ENCODE results near the gene PAGE4. TPM values are rescaled to one million over a fixed set of nuclear protein-coding genes. Genes with fewer than 3 reads are reported as not detected.

The PAGE4 gene
- total RNA-seq, 2 experiments from 2014 or later: not detected

GRCh38 chrX:49840679-49841078 lies 11.6 kb downstream of the PAGE4 start:
- ATAC-seq (ENCODE audit: poor library complexity) (no peak), DNase-seq (peak in 10 of 14 experiments; percentile 1 to 62 (median 22))
- Histone ChIP-seq H3K27me3 (ENCODE audit: control insufficient read depth in 1 of 2, insufficient read depth in 2 of 2, low read length in 2 of 2) (no peaks in the 10 kb centered on the region), H3K9me3 (ENCODE audit: control insufficient read depth in 1 of 2, insufficient read depth in 1 of 2, low read length in 2 of 2) (no peaks in the 10 kb centered on the region), H3K4me1 (ENCODE audit: insufficient read depth, low read length) (no peaks in the 10 kb centered on the region), H3K27ac (ENCODE audit: low read depth in 1 of 2, low read length in 2 of 2) (no peak overlapping the region), H3K36me3 (ENCODE audit: insufficient read depth, low read length) (no peaks in the 10 kb centered on the region), H3K4me3 (ENCODE audit: low read length) (no peak overlapping the region)
- H3K4me3 Mint-ChIP-seq: no peak overlapping the region
- intact Hi-C loops (cut with DNase I, micrococcal nuclease): no loop called here
- CTCF ChIA-PET: interaction anchor here (2.1 kb wide), 1 partner anchor 36 kb away, joined by 5 read pairs; no protein-coding TSS in a partner anchor
- H3K9me3 Mint-ChIP-seq: no peaks in the 10 kb centered on the region
- H3K4me1 Mint-ChIP-seq (ENCODE audit: low read depth): no peaks in the 10 kb centered on the region
- H3K36me3 Mint-ChIP-seq (ENCODE audit: low read depth): no peaks in the 10 kb centered on the region
- POLR2A ChIA-PET: no interaction called here
- H3K27me3 Mint-ChIP-seq: no peaks in the 10 kb centered on the region
- no peak overlapping the region for H3K27ac Mint-ChIP-seq
- TF ChIP-seq, protein P1, sequence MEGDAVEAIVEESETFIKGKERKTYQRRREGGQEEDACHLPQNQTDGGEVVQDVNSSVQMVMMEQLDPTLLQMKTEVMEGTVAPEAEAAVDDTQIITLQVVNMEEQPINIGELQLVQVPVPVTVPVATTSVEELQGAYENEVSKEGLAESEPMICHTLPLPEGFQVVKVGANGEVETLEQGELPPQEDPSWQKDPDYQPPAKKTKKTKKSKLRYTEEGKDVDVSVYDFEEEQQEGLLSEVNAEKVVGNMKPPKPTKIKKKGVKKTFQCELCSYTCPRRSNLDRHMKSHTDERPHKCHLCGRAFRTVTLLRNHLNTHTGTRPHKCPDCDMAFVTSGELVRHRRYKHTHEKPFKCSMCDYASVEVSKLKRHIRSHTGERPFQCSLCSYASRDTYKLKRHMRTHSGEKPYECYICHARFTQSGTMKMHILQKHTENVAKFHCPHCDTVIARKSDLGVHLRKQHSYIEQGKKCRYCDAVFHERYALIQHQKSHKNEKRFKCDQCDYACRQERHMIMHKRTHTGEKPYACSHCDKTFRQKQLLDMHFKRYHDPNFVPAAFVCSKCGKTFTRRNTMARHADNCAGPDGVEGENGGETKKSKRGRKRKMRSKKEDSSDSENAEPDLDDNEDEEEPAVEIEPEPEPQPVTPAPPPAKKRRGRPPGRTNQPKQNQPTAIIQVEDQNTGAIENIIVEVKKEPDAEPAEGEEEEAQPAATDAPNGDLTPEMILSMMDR (IDR thresholded peaks at IDR 0.05): no peak

- Mint-ChIP-seq H3K4me3 (no peak overlapping the region), H3K27me3 (no peaks in the 10 kb centered on the region), H3K27ac (no peak overlapping the region), H3K36me3 (ENCODE audit: low read depth) (no peaks in the 10 kb centered on the region), H3K4me1 (ENCODE audit: low read depth) (no peaks in the 10 kb centered on the region), H3K9me3 (no peaks in the 10 kb centered on the region)
- CTCF ChIA-PET: no interaction called here
- intact Hi-C loops (cut with DNase I, micrococcal nuclease): no loop called here
- POLR2A ChIA-PET: interaction anchor here (0.6 kb wide), 1 partner anchor 33 kb away, joined by 5 read pairs; no protein-coding TSS in a partner anchor
- no peaks in the 10 kb centered on the region for H3K9me3 ChIP-seq (ENCODE audit: control insufficient read depth in 1 of 2, insufficient read depth in 1 of 2, low read length in 2 of 2)
- no peaks in the 10 kb centered on the region for H3K4me1 ChIP-seq (ENCODE audit: insufficient read depth, low read length)
- H3K27me3 ChIP-seq (ENCODE audit: control insufficient read depth in 1 of 2, insufficient read depth in 2 of 2, low read length in 2 of 2): no peaks in the 10 kb centered on the region
- no peak for ATAC-seq (ENCODE audit: poor library complexity)
- no peak overlapping the region for H3K27ac ChIP-seq (ENCODE audit: low read depth in 1 of 2, low read length in 2 of 2)
- no peak overlapping the region for H3K4me3 ChIP-seq (ENCODE audit: low read length)
- DNase-seq: no peak
- no peaks in the 10 kb centered on the region for H3K36me3 ChIP-seq (ENCODE audit: insufficient read depth, low read length)
- TF ChIP-seq, protein P1 (IDR thresholded peaks at IDR 0.05): no peak
Measured at GRCh38 chrX:49842621-49843020, 13.5 kb downstream of the PAGE4 start.

DNA sequence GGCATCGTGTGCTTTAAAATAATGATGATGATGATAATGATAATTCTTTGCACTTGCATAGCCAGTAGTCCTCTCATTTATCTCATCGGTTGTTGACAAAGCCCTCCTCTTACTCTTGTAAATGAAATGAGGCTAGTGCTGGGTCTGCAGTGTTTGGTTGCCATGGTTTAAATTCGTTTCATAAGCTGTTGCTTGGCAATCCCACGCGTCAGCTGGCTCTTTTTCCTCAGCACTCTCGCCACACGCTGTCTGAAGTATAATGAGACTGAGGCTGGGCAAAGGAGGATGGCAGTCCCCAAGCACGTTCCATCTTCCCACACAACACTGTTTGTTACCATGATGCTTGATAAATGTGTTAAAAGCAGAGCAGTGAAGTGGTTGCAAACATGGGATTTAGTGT lies 15.5 kb downstream of the PAGE4 start:
- H3K4me3 ChIP-seq (ENCODE audit: low read length): no peak overlapping the region
- intact Hi-C loops (cut with DNase I, micrococcal nuclease): no loop called here
- H3K9me3 Mint-ChIP-seq: no peaks in the 10 kb centered on the region
- ATAC-seq (ENCODE audit: poor library complexity) (no peak), DNase-seq (no peak)
- H3K4me3 Mint-ChIP-seq: no peak overlapping the region
- H3K4me1 Mint-ChIP-seq (ENCODE audit: low read depth): no peaks in the 10 kb centered on the region
- CTCF ChIA-PET: no interaction called here
- POLR2A ChIA-PET: no interaction called here
- no peaks in the 10 kb centered on the region for H3K4me1 ChIP-seq (ENCODE audit: insufficient read depth, low read length)
- H3K27me3 ChIP-seq (ENCODE audit: control insufficient read depth in 1 of 2, insufficient read depth in 2 of 2, low read length in 2 of 2): no peaks in the 10 kb centered on the region
- no peaks in the 10 kb centered on the region for H3K9me3 ChIP-seq (ENCODE audit: control insufficient read depth in 1 of 2, insufficient read depth in 1 of 2, low read length in 2 of 2)
- no peaks in the 10 kb centered on the region for H3K36me3 Mint-ChIP-seq (ENCODE audit: low read depth)
- TF ChIP-seq, protein P1 (IDR thresholded peaks at IDR 0.05): no peak
- peaks cover 4% of the 10 kb centered on the region for H3K27me3 Mint-ChIP-seq
- no peak overlapping the region for H3K27ac ChIP-seq (ENCODE audit: low read depth in 1 of 2, low read length in 2 of 2)
- no peaks in the 10 kb centered on the region for H3K36me3 ChIP-seq (ENCODE audit: insufficient read depth, low read length)
- no peak overlapping the region for H3K27ac Mint-ChIP-seq

Measured in CD4-positive, alpha-beta T cell (primary cell).